Cardiac ventricle fibroblast (primary cell): Measurements from ENCODE around the gene PTHLH. TPM values are rescaled to one million over a fixed set of nuclear protein-coding genes. Genes with fewer than 3 reads are reported as not detected.

Experiments
- total RNA-seq: library from RNA; depleted of rRNA; stranded (reverse); fragments of >200 nt; gene quantifications from 2 replicates; pipeline ENCODE4 v1.2.3, GENCODE V29; 2015

PTHLH gene
- 0.20 and 0.56 TPM in 2 replicates for total RNA-seq

GRCh38 chr12:27972721-27973120, at the start of gene PTHLH:
PTHLH (minus strand) TSS chr12:27972733; CDS start chr12:27969494, 3,239 bp downstream.

Other genes starting within 250 kb of the PTHLH start
- 12.7 and 14.2 TPM in 2 replicates for gene KLHL42, start 192.5 kb downstream of the PTHLH start, total RNA-seq
- not detected in 2 replicates for gene MANSC4, start 192.5 kb downstream of the PTHLH start, total RNA-seq
- gene CCDC91, start 217.7 kb upstream of the PTHLH start, total RNA-seq: 9.3 and 21.2 TPM in 2 replicates